Caco-2 (cell line): ENCODE measurements around the gene YARS1. TPM values are rescaled to one million over a fixed set of nuclear protein-coding genes. Genes with fewer than 3 reads are reported as not detected.

ENCODE experiments used
- BruUV-seq: library from RNA; stranded (reverse); fragments of 400-500 nt; replicated peaks from 2 replicates; lab custom pipeline; 2021; lab: Mats Ljungman, UMichigan
- CTCF ChIA-PET: fragments of 300-600 bp; sonication (Branson Sonifier 250); formaldehyde crosslinking; loops from one replicate; lab custom pipeline; 2022; ENCODE audit warnings: antibody characterized with exemption; lab: Charles Lee
- POLR2A ChIA-PET: fragments of 300-600 bp; sonication (Branson Sonifier 250); formaldehyde crosslinking; loops from one replicate; lab custom pipeline; 2022; ENCODE audit warnings: antibody characterized with exemption; lab: Charles Lee
- DNase-seq, 2 experiments: peaks; one replicate each; pipeline versions ENCODE4 v3.0.0 to v3.0.0-alpha.2; 2020 to 2022
- H3K27me3 ChIP-seq: replicated peaks from 2 replicates; pipeline ENCODE4 v1.6.0; 2011; ENCODE audit warnings: low read length; ENCODE audit not compliant: control insufficient read depth, insufficient read depth
- H3K36me3 ChIP-seq: 2 replicates; pipeline ENCODE4 v1.5.1; 2011; ENCODE audit warnings: low read length; ENCODE audit not compliant: control insufficient read depth, insufficient read depth
- H3K4me1 ChIP-seq: fragments of 250-450 bp; sonication (Bioruptor Pico); 2 replicates; pipeline ENCODE4 v1.5.1; 2020; ENCODE audit warnings: mild to moderate bottlenecking
- H3K4me3 ChIP-seq: 2 replicates; pipeline ENCODE4 v1.5.1; 2011; ENCODE audit warnings: low read depth, mild to moderate bottlenecking, control low read depth, low read length
- H3K9me3 ChIP-seq: fragments of 250-450 bp; sonication (Bioruptor Pico); 2 replicates; pipeline ENCODE4 v1.5.1; 2020; ENCODE audit warnings: mild to moderate bottlenecking, moderate library complexity
- H3K27ac Mint-ChIP-seq: one replicate; pipeline ENCODE4 v1.8.0; 2022; ENCODE audit warnings: mixed read lengths; ENCODE audit not compliant: unreplicated experiment
- H3K27me3 Mint-ChIP-seq: one replicate; pipeline ENCODE4 v1.8.0; 2022; ENCODE audit warnings: mixed read lengths; ENCODE audit not compliant: insufficient read depth, unreplicated experiment
- H3K36me3 Mint-ChIP-seq: one replicate; pipeline ENCODE4 v1.8.0; 2022; ENCODE audit warnings: mild to moderate bottlenecking, mixed read lengths; ENCODE audit not compliant: insufficient read depth, unreplicated experiment
- H3K4me1 Mint-ChIP-seq: one replicate; pipeline ENCODE4 v1.8.0; 2022; ENCODE audit warnings: low read depth, mixed read lengths; ENCODE audit not compliant: unreplicated experiment
- H3K4me3 Mint-ChIP-seq: one replicate; pipeline ENCODE4 v1.8.0; 2022; ENCODE audit warnings: mild to moderate bottlenecking, moderate library complexity, mixed read lengths; ENCODE audit not compliant: unreplicated experiment
- H3K9me3 Mint-ChIP-seq: one replicate; pipeline ENCODE4 v1.8.0; 2022; ENCODE audit warnings: mixed read lengths; ENCODE audit not compliant: unreplicated experiment
- intact Hi-C: fragments of 100-400 bp; cut with micrococcal nuclease; formaldehyde crosslinking; loops from one replicate; pipeline ENCODE4 v1.10.0; 2022; ENCODE audit not compliant: unreplicated experiment
- total RNA-seq: library from RNA; stranded (reverse); gene quantifications from 2 replicates; pipeline ENCODE4 v1.2.3, GENCODE V29; 2022
- TF ChIP-seq, protein P1 (sequence below), 2 experiments: fragments of 200-600 bp in 1 of 2; IDR thresholded peaks; 1 replicate in 1 of 2; 2 replicates in 1 of 2; pipeline versions ENCODE4 v1.5.1 to v1.8.0; 2011 to 2022; ENCODE audit warnings: antibody characterized with exemption in 1 of 2, control low read depth in 1 of 2, inconsistent platforms in 1 of 2, low read depth in 1 of 2, low read length in 1 of 2, mild to moderate bottlenecking in 1 of 2, moderate library complexity in 1 of 2; ENCODE audit not compliant: insufficient read depth in 1 of 2, severe bottlenecking in 1 of 2, unreplicated experiment in 1 of 2

The YARS1 gene
- total RNA-seq, 1 experiment from 2014 or later, result 184 TPM

DNA sequence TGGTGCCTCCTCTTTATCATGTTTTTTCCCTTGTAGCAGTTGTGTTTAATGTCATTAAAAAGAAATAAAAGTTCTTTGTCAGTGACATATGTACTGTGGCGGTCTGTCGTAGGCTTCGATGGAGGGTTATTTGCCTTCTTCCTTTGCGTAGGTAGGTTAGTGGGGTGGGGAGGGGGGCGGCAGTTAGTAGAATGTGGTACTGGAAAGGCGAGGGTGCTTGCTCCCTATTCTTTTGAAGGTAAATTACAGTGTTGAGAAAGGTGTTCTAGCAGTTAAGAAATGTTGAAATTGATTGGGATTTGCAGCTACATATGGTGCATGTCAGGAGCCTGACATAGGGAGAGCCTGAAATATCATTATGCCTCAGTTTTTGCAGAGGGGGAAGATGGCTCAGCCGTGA is 41.6 kb upstream of the YARS1 start:
- intact Hi-C loops, result no loop called here
- Mint-ChIP-seq H3K27me3 (no peaks in the 10 kb centered on the region), H3K9me3 (no peaks in the 10 kb centered on the region), H3K36me3 (peaks cover 4% of the 10 kb centered on the region), H3K4me1 (no peaks in the 10 kb centered on the region), H3K27ac (no peak overlapping the region), H3K4me3 (no peak overlapping the region)
- Histone ChIP-seq H3K9me3 (no peaks in the 10 kb centered on the region), H3K4me3 (no peak overlapping the region), H3K4me1 (no peaks in the 10 kb centered on the region), H3K27me3 (no peaks in the 10 kb centered on the region), H3K36me3 (no peaks in the 10 kb centered on the region)
- no peak for DNase-seq
- CTCF ChIA-PET, result interaction anchor here (1.2 kb wide), 1 partner anchor 18 kb away, joined by 3 read pairs; no protein-coding TSS in a partner anchor
- POLR2A ChIA-PET, result no interaction called here
- no TSS peak for BruUV-seq
- TF ChIP-seq, protein P1, sequence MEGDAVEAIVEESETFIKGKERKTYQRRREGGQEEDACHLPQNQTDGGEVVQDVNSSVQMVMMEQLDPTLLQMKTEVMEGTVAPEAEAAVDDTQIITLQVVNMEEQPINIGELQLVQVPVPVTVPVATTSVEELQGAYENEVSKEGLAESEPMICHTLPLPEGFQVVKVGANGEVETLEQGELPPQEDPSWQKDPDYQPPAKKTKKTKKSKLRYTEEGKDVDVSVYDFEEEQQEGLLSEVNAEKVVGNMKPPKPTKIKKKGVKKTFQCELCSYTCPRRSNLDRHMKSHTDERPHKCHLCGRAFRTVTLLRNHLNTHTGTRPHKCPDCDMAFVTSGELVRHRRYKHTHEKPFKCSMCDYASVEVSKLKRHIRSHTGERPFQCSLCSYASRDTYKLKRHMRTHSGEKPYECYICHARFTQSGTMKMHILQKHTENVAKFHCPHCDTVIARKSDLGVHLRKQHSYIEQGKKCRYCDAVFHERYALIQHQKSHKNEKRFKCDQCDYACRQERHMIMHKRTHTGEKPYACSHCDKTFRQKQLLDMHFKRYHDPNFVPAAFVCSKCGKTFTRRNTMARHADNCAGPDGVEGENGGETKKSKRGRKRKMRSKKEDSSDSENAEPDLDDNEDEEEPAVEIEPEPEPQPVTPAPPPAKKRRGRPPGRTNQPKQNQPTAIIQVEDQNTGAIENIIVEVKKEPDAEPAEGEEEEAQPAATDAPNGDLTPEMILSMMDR (IDR thresholded peaks at IDR 0.05; ENCODE audit: insufficient read depth in 1 of 2, low read depth in 1 of 2, low read length in 1 of 2, severe bottlenecking in 1 of 2, unreplicated experiment in 1 of 2), result no peak

DNA sequence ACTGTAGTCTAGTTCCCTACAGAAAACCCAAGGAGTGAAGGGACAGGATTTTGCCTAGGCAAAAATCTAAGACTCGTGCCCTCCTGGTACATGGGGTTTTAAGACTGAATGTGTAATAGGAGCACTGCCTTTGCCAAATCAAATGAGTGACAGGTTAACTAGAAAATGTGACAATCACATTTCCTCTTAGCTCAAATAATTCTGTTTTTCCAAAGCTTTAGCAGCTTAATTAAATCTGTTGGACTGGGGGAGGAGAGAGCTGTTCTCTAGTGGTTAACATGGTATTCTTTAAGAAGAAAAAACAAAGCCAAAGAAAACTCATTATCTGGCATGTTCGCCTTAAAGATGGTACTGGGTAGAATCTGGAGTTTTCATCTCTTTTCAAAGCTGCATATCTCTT is 41.0 kb upstream of the YARS1 start:
- Histone ChIP-seq H3K27me3 (no peaks in the 10 kb centered on the region), H3K4me1 (no peaks in the 10 kb centered on the region), H3K36me3 (no peaks in the 10 kb centered on the region), H3K4me3 (no peak overlapping the region), H3K9me3 (no peaks in the 10 kb centered on the region)
- H3K4me3 Mint-ChIP-seq, result no peak overlapping the region
- H3K9me3 Mint-ChIP-seq, result no peaks in the 10 kb centered on the region
- BruUV-seq, result no TSS peak
- DNase-seq, result no peak
- H3K4me1 Mint-ChIP-seq, result no peaks in the 10 kb centered on the region
- no peaks in the 10 kb centered on the region for H3K27me3 Mint-ChIP-seq
- TF ChIP-seq, protein P1 (IDR thresholded peaks at IDR 0.05; ENCODE audit: insufficient read depth in 1 of 2, low read depth in 1 of 2, low read length in 1 of 2, severe bottlenecking in 1 of 2, unreplicated experiment in 1 of 2), result no peak
- ChIA-PET POLR2A (no interaction called here), CTCF (interaction anchor here (1.2 kb wide), 1 partner anchor 19 kb away, joined by 3 read pairs; no protein-coding TSS in a partner anchor)
- no peak overlapping the region for H3K27ac Mint-ChIP-seq
- H3K36me3 Mint-ChIP-seq, result peaks cover 4% of the 10 kb centered on the region
- intact Hi-C loops, result no loop called here

DNA sequence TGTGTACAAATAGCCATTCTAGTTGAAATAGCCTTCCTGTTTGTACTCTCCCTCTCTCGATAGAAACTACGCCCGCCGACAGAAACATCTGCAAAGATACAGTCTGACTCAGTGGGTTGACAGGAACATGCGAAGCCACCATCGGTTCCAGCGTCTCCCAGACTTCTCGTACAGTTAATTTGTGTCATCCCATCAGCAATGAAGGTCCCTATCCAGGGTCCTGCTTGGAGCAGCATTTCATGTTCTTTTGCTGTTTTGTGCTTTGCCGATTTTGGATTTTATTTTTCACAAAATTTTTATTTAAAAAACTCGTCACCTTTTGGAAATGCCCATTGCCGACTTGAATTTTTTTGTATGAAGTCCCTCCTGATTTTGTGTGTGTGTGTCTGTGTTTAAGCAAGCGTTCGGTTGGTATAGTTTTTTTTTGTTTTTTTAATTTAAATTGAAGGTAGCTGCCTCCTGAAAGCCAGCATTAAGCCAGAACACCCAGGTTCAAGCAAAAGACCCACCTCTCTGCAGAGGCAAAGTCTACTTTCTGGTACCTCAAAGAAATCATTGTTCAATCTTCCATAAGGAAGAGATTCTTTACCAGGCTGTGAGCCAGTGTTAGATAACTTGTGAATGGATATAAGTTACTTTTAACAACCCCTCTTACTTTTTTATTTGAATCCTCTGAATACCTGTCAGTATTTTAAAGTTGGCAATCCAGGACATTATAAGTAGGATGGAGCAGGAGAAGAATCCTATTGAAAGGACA is 38.9 kb upstream of the YARS1 start:
- POLR2A ChIA-PET, result no interaction called here
- BruUV-seq, result no TSS peak
- TF ChIP-seq, protein P1 (IDR thresholded peaks at IDR 0.05; ENCODE audit: insufficient read depth in 1 of 2, low read depth in 1 of 2, low read length in 1 of 2, severe bottlenecking in 1 of 2, unreplicated experiment in 1 of 2), result no peak

More for the DNA sequence above, 38.9 kb upstream of the YARS1 start:
- Mint-ChIP-seq H3K9me3 (no peaks in the 10 kb centered on the region), H3K27me3 (no peaks in the 10 kb centered on the region), H3K4me3 (no peak overlapping the region), H3K27ac (no peak overlapping the region), H3K4me1 (no peaks in the 10 kb centered on the region), H3K36me3 (peaks cover 4% of the 10 kb centered on the region)
- intact Hi-C loops, result no loop called here
- Histone ChIP-seq H3K4me1 (no peaks in the 10 kb centered on the region), H3K4me3 (no peak overlapping the region), H3K27me3 (no peaks in the 10 kb centered on the region), H3K9me3 (no peaks in the 10 kb centered on the region), H3K36me3 (no peaks in the 10 kb centered on the region)
- no peak for DNase-seq
- CTCF ChIA-PET, result no interaction called here
